ENCODE data around the gene ZWILCH.
A peak's percentile ranks its signal among the peaks of the same experiment; 100 is the strongest.
"Not testable (repeated sequence)": the region's sequence is repeated elsewhere in the genome, so short reads cannot be mapped to it uniquely, and the experiment has no call there.

The ZWILCH gene

DNA sequence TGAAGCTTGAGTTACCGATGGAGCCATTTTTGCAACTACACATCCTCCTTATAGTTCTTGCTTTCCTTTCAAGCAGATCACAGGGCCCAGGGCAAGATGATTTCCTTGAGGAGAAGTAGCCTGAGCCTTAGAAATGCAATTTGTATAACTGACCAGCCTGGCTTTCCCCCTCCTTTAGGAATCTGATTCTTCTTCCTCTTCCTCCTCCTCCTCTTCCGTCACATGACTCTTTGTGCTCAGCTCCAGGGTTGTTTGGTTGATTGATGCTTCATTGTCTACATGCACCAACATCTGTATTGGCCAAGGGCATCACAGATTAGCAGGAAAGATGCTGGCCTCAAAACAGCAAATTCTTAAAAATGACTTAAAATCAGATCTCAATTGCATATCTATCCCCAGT is 10.9 kb upstream of the ZWILCH start:
- DNase-seq (ENCODE audit: insufficient read length) (no peak), FAIRE-seq (no peak)
- TF ChIP-seq TAF1 (IDR thresholded peaks at IDR 0.05; ENCODE audit: borderline replicate concordance, low read depth, low read length) (no peak), POLR2A (IDR thresholded peaks at IDR 0.05; ENCODE audit: low read depth, low read length) (peak; percentile 30; the same call in 1 of the 2 replicates), POLR2AphosphoS5 (IDR thresholded peaks at IDR 0.05; ENCODE audit: low read depth, low read length) (no peak)

DNA sequence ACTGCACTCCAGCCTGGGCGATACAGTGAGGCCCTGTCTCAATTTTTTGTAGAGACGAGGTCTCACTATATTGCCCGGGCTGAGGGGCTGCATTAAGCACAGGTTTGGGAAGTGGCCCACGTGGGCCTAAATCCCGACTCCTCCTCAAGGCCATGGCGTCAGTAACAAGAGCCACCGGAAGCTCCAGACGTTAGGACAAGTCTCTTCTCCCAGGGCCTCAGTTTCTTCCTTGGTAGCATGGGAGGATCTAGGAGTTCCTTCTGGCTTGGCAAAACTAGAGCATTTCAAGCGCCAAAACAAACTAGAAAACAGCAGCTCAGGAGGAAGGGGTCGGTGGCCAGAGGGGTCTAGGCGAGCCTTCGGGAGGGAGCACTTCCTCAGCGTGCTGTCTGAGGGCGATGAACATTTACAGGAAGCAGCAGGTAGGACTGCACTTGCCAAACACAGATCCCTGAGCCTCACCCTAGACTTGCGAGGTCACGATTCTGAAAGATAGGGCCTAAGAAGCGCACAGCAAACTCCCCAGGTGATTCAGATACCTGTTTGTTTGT is 8.1 kb upstream of the ZWILCH start:
- DNase-seq (ENCODE audit: insufficient read length): no peak
- no peak for FAIRE-seq
- TF ChIP-seq POLR2A (IDR thresholded peaks at IDR 0.05; ENCODE audit: low read depth, low read length): no peak
- no peak for TF ChIP-seq TAF1 (IDR thresholded peaks at IDR 0.05; ENCODE audit: borderline replicate concordance, low read depth, low read length)
- no peak for TF ChIP-seq POLR2AphosphoS5 (IDR thresholded peaks at IDR 0.05; ENCODE audit: low read depth, low read length)

- peak; percentile 82 for FAIRE-seq
These were observed 7.3 kb upstream of the ZWILCH start, which contains the start of gene SNAPC5 for GRCh38 chr15:66497502-66498455. Gene SNAPC5, minus strand, starts transcription at chr15:66497762. Its CDS starts 31 bp downstream, at chr15:66497731.

DNA sequence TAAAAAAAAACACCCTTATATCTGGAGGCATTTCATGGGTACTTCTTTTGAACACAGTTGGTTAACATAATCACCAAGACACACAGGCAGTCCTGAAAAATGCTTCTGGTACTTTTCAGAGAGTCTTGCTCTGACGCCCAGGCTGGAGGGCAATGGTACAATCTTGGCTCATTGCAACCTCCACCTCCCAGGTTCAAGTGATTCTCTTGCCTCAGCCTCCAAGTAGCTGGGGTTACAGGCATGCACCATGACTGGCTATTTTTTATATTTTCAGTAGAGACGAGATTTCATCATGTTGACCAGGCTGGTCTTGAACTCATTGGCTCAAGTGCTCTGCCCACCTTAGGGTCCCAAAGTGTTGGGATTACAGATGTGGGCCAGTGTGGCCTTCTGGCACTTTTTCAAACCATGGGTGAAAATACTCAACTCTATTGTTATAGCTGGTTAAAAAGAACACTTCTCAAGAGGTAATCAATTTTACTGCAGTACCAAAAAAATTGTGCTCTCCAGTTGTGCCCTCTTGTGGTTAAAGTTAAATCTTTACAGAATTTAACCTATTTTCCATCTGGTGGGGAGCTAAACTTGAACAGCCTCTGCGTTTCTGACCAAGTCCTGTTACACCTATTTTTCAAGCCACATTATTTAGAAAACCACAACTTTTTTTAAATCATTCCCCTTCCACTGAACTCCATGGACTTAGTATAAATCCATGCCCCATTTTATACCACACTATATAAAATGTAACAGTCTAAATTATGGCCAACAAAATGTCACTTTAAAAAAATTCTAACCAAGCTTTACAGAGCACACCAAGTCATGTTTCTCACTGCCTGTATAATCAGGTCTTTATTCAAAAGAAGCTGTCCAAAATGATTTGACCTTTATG is 6.4 kb upstream of the ZWILCH start:
- DNase-seq (ENCODE audit: insufficient read length): no peak
- FAIRE-seq: no peak

More at GRCh38 chr15:66497502-66498455, 7.3 kb upstream of the ZWILCH start, which contains the start of gene SNAPC5:
- TF ChIP-seq TAF1 (IDR thresholded peaks at IDR 0.05; ENCODE audit: borderline replicate concordance, low read depth, low read length) (no peak), POLR2A (IDR thresholded peaks at IDR 0.05; ENCODE audit: low read depth, low read length) (peak; percentile 83), POLR2AphosphoS5 (IDR thresholded peaks at IDR 0.05; ENCODE audit: low read depth, low read length) (peak; percentile 92)
- DNase-seq (ENCODE audit: insufficient read length): peak; percentile 82

DNA sequence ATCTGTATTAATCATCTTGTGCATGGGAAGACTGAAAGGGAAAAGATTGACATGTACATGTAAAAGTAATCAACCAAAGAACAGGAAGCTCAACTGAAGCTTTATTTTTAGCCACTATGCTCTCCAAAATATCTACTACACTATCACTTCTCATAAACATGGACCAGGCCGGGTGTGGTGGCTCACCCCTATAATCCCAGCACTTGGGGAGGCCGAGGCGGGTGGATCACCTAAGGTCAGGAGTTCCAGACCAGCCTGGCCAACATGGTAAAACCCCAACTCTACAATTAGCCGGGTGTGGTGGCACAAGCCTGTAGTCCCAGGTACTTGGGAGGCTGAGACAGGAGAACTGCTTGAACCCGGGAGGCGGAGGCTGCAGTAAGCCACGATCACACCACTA is 4.8 kb upstream of the ZWILCH start:
- not testable (repeated sequence) for FAIRE-seq; DNase-seq (ENCODE audit: insufficient read length)
- TF ChIP-seq POLR2AphosphoS5 (IDR thresholded peaks at IDR 0.05; ENCODE audit: low read depth, low read length): peak; percentile 40; the same call in 1 of the 2 replicates

More for the DNA sequence above, 6.4 kb upstream of the ZWILCH start:
- TF ChIP-seq POLR2AphosphoS5 (IDR thresholded peaks at IDR 0.05; ENCODE audit: low read depth, low read length) (no peak; the same call in 1 of the 2 replicates), TAF1 (IDR thresholded peaks at IDR 0.05; ENCODE audit: borderline replicate concordance, low read depth, low read length) (no peak), POLR2A (IDR thresholded peaks at IDR 0.05; ENCODE audit: low read depth, low read length) (no peak)

- DNase-seq (ENCODE audit: insufficient read length): no peak
- TF ChIP-seq TAF1 (IDR thresholded peaks at IDR 0.05; ENCODE audit: borderline replicate concordance, low read depth, low read length) (no peak), POLR2AphosphoS5 (IDR thresholded peaks at IDR 0.05; ENCODE audit: low read depth, low read length) (no peak), POLR2A (IDR thresholded peaks at IDR 0.05; ENCODE audit: low read depth, low read length) (no peak)
- no peak for FAIRE-seq
These were observed 2.6 kb upstream of the ZWILCH start for GRCh38 chr15:66502491-66502890.

GRCh38 chr15:66503041-66503648 is 2.0 kb upstream of the ZWILCH start:
- not testable (repeated sequence) for DNase-seq (ENCODE audit: insufficient read length)
- peak; percentile 64 for FAIRE-seq

GRCh38 chr15:66503780-66504562 is 1.2 kb upstream of the ZWILCH start:
- DNase-seq (ENCODE audit: insufficient read length) (no peak), FAIRE-seq (no peak)
- TF ChIP-seq POLR2A (IDR thresholded peaks at IDR 0.05; ENCODE audit: low read depth, low read length): no peak; the same call in 1 of the 2 replicates
- no peak for TF ChIP-seq TAF1 (IDR thresholded peaks at IDR 0.05; ENCODE audit: borderline replicate concordance, low read depth, low read length)
- TF ChIP-seq POLR2AphosphoS5 (IDR thresholded peaks at IDR 0.05; ENCODE audit: low read depth, low read length): no peak

- TF ChIP-seq TAF1 (IDR thresholded peaks at IDR 0.05; ENCODE audit: borderline replicate concordance, low read depth, low read length) (no peak), POLR2AphosphoS5 (IDR thresholded peaks at IDR 0.05; ENCODE audit: low read depth, low read length) (no peak; the same call in 1 of the 2 replicates), POLR2A (IDR thresholded peaks at IDR 0.05; ENCODE audit: low read depth, low read length) (no peak)
- FAIRE-seq (no peak), DNase-seq (ENCODE audit: insufficient read length) (no peak)
These were observed 295 bp downstream of the ZWILCH start for GRCh38 chr15:66505430-66505811.

DNA sequence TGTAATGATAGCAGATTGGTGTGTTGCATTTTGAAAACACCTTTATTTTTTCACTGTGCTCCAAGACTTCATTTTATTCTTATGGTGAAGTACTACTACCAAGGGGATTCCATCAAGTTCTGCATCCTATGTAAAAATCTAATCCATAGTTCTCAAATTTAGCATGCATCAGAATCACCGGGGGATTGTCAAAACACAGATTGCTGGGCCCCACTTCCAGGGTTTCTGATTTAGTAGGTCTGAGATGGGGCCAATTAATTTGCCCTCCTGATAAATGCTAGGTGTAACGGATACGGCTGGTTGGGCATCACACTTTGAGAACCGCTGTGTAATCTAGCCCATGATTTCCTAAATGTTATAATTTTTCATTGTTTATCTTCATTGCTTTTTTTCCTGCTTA is 692 bp downstream of the ZWILCH start:
- DNase-seq (ENCODE audit: insufficient read length) (no peak), FAIRE-seq (no peak)
- TF ChIP-seq POLR2AphosphoS5 (IDR thresholded peaks at IDR 0.05; ENCODE audit: low read depth, low read length) (no peak), POLR2A (IDR thresholded peaks at IDR 0.05; ENCODE audit: low read depth, low read length) (no peak), TAF1 (IDR thresholded peaks at IDR 0.05; ENCODE audit: borderline replicate concordance, low read depth, low read length) (no peak)

Data from GM12892 (cell line).